GM18909 (cell line): ENCODE measurements around the gene UGT1A3.
"Not testable (repeated sequence)": the region's sequence is repeated elsewhere in the genome, so short reads cannot be mapped to it uniquely, and the experiment has no call there.

Source experiments
- ATAC-seq: cut with Tn5 transposase; IDR thresholded peaks from one replicate; pipeline ENCODE4 v1.9.1; 2021; ENCODE audit warnings: mild to moderate bottlenecking; ENCODE audit not compliant: unreplicated experiment, poor library complexity

The UGT1A3 gene

DNA sequence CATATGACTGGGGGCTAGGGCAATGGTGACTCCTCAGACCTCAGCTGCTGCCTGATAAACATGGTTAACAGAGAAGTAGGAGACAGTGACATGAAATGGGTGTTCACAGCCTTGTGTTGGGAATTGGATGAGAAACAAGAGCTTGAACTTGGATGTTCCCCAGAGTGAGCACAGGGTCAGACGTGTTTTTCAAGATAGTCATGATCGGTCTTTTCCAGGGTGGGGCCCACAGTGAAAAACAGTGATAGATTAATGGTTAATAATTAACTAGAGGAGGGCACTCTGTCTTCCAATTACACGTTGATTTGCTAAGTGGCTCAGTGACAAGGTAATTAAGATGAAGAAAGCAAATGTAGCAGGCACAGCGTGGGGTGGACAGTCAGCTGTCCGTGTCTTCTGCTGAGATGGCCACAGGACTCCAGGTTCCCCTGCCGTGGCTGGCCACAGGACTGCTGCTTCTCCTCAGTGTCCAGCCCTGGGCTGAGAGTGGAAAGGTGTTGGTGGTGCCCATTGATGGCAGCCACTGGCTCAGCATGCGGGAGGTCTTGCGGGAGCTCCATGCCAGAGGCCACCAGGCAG lies at the start of gene UGT1A3:
Gene UGT1A3, plus strand, starts transcription at position 320 of the 579 bp plus-strand sequence. Its CDS starts 85 bp downstream, at position 405.
- no peak for ATAC-seq

DNA sequence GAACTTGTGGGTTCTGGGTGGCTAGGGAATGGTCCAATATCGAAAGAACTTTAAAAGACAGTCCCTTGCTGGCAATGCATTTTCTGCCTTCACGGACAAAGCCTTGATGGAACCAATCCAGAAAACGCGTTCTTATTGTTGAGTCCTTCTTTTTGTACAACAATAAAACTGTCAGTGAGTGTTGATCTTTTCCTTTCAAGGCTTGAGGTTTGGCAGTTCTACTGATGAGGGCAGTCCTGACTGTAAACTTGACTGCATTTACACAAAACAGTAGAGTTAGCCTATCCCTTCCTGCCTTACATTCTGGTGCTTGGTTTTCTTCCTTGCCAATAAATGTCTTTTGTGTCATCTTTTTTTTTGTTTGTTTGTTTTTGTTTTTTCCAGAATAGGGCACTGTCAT lies 49.6 kb upstream of the UGT1A3 start:
- no peak for ATAC-seq

DNA sequence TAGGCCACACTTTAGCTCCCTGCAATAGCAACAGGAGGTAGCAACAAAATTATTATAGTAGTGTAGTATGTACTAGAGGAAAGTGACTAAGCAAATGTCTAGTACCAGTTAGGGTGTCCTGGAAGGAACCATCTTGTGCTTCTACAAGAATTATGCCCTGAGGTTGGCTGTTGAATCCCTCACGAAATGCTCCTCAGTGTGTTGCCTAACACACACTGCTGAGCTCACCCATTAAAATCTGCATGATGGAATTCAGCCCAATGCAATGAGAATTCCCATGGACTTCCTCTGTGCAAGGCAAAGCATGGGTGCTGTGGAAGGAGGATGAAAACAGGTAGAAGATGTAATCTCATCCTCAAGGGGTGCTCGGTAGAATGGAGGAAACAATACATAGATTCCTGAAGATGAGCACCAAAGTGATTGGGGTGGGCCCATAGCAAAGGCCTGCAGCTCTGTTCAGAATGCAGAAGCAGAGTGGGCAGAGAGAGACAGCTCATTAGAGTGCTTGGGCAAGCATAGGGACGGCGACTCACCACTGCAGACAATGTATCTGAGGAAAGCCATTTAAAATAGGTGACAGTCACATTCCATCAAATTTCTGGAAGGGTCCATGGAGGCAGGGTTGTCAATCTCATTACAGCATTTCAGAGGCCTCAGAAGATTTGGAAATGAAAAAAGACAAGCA lies 48.3 kb upstream of the UGT1A3 start:
- no peak for ATAC-seq

DNA sequence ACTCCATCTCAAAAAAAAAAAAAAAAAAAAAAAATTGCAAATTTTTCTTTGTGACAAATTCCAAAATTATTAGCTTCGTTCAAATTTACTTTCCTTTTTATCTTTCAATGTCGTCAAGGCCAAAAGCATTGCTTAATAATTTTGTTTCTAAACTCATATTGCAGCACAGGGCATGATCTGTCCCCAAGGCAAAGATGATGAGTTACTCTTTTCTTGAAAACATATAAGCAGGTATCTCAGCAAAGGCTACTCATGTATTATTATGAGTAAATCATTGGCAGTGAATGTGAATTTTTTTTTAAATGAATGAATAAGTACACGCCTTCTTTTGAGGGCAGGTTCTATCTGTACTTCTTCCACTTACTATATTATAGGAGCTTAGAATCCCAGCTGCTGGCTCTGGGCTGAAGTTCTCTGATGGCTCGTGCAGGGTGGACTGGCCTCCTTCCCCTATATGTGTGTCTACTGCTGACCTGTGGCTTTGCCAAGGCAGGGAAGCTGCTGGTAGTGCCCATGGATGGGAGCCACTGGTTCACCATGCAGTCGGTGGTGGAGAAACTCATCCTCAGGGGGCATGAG lies 47.2 kb upstream of the UGT1A3 start, which contains the start of gene UGT1A7:
Gene UGT1A7, plus strand, starts transcription at position 381 of the 579 bp plus-strand sequence. Its CDS starts 37 bp downstream, at position 418.
- ATAC-seq: no peak

DNA sequence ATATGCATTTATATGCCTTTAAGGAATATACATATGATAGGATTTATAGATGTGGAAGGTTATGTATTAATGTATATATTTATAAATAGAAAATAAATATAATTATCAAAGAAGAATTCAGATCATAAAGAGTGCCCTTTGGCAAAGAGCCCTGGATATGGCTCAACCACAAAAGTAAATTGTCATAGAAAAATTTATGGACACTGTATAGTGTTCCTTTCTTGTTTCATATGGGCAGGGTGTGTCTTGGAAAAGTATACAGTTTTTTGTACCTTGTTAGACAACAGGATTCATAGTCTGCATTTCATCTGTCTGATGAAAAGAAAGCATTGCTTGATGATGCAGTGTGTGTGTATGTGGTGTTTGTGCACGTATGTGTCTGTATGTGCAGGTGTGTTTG lies 44.2 kb upstream of the UGT1A3 start:
- ATAC-seq: no peak

- no peak for ATAC-seq
These were observed 41.9 kb upstream of the UGT1A3 start for GRCh38 chr2:233686928-233687327.

DNA sequence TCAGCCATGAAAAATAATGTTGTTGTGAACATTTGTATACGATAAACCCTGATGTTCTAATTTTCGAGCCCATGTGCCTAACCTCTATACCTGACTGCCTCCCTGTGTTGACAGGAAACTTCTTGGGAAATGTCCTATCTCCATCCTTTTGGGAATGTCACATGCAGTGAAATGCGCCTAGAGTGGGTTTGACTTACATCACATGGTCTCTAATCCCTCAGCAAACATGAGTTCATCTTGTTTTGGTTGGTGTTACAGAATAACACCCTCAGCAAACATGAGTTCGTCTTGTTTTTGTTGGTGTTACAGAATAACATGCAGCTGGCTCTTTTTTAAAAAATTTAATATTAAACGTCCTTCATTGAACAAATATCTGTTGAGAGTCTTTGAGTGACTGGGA lies 40.5 kb upstream of the UGT1A3 start:
- no peak for ATAC-seq

DNA sequence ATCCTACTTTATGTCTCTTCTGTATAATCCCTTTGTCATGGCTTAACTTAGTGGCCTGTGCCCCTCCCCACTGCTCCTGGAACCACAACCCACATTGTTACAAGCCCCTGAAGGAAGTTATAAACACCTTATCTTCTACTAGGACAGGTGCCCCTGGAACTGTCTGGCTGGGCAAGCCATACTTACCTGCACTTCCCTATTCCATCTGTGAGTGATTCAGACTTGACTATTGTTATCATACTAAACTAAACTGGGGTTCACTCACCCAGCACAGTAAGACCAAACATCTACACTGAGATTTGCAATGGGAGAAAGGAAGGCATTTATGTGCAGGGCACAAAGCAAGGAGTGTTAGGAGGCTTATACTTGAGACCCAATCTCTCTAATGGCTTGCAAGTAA lies 39.8 kb upstream of the UGT1A3 start:
- no peak for ATAC-seq

DNA sequence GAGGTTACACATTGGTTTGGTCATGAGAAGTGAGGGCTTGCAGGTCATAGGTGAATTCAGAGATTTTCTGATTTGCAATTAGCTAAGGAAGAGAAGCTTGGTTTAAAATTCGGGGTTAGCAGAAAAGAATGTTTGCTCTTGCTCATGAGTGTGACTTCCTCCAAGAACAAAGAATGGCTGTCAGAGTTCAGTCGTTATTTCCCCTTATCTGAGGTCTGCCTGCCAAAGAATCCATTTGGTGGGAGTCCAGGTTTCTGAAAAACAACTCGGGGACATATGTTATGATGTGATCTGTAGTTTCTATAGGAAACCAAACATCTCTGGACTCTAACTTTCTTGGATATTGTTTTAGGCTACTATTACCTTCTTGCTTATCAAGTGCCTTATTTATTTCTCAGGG lies 39.3 kb upstream of the UGT1A3 start:
- no peak for ATAC-seq

GRCh38 chr2:233690444-233690843 lies 38.4 kb upstream of the UGT1A3 start:
- no peak for ATAC-seq

- ATAC-seq: no peak
These were observed 37.1 kb upstream of the UGT1A3 start for GRCh38 chr2:233691443-233692433.

DNA sequence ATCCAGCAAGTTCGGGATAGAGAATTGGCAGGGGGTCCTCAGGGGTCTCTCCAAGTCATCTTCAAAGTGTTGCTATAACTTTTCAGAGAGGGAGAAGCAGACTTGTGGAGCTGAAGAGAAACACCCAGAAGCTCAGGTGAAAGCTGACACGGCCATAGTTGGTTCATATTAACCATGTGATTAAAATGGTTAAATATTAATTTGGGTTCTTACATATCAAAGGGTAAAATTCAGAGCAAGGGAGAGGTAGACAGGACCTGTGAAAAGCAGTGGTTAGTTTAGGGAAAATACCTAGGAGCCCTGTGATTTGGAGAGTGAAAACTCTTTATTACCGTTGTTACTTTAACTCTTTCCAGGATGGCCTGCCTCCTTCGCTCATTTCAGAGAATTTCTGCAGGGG lies 36.2 kb upstream of the UGT1A3 start, which contains the start of gene UGT1A6:
Gene UGT1A6, plus strand, starts transcription at position 243 of the 400 bp plus-strand sequence. Its CDS starts 115 bp downstream, at position 358.
- ATAC-seq: no peak

- no peak for ATAC-seq
These were observed 34.9 kb upstream of the UGT1A3 start for GRCh38 chr2:233693963-233694362.

DNA sequence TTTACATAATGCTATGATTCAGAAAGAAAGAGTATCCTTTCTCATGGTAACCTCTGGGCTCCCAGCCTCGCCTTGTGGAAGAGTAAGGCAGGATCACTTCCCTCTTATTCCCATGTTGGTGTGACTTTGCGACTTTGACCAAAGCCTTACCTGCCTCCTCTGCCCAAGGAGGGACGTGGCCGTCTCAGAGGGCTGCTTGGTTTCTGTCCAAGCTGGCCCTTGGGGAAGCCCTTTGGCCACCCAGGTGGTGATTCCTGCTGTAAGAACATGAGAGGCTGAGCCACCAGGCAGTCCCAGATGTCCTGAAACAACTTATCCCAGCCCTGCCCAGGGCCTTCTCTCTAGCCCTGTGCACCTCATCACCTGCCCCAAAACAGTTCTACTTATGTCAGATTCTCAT lies 30.1 kb upstream of the UGT1A3 start:
- no peak for ATAC-seq

GRCh38 chr2:233699424-233700027 lies 29.3 kb upstream of the UGT1A3 start:
- no peak for ATAC-seq

GRCh38 chr2:233700028-233700635 lies 28.7 kb upstream of the UGT1A3 start:
- no peak for ATAC-seq

GRCh38 chr2:233700842-233701241 lies 28.0 kb upstream of the UGT1A3 start:
- not testable (repeated sequence) for ATAC-seq

GRCh38 chr2:233702238-233702637 lies 26.6 kb upstream of the UGT1A3 start:
- no peak for ATAC-seq

DNA sequence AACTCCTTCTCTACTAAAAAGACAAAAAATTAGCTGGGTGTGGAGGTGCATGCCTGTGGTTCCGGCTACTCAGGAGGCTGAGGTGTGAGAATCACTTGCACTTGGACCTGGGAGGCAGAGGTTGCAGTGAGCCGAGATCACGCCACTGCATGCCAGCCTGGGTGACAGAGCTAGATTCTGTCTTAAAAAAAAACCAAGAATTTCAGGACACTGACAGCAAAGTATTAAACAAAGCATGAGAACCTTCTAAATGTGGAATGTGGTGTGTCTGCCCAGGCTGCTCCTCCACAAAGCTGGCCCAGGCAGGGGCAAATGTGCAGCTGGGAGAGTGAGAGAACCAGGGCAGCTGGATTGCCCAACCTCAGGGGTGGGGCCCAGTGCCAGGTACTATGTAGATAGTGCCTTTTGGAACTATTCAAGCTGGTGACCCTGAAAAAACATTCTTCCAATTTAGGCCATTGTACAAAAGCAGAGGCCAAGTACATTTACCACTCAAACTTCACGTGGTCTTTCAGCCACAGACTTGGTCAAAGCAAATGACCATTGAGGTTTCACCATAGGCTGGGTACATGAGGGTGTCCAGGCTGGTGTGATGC lies 22.8 kb upstream of the UGT1A3 start:
- no peak for ATAC-seq
